BE2C (cell line): ENCODE measurements around the gene LRRFIP1.

ENCODE experiments used
- DNase-seq: peaks from one replicate; pipeline ENCODE4 v3.0.0-alpha.2; 2020
- H3K27me3 ChIP-seq: fragments of 250-450 bp; sonication (Bioruptor Pico); 2 replicates; pipeline ENCODE4 v1.5.1; 2020; ENCODE audit warnings: mild to moderate bottlenecking
- H3K36me3 ChIP-seq: fragments of 250-450 bp; sonication (Bioruptor Pico); 2 replicates; pipeline ENCODE4 v1.5.1; 2020; ENCODE audit warnings: mild to moderate bottlenecking
- H3K4me1 ChIP-seq: fragments of 250-450 bp; sonication (Bioruptor Pico); 2 replicates; pipeline ENCODE4 v1.5.1; 2020
- H3K4me3 ChIP-seq: 2 replicates; pipeline ENCODE4 v1.5.1; 2011; ENCODE audit warnings: low read depth, low read length
- H3K9me3 ChIP-seq: fragments of 250-450 bp; sonication (Bioruptor Pico); 2 replicates; pipeline ENCODE4 v1.5.1; 2020
- TF ChIP-seq, protein P1 (sequence below): IDR thresholded peaks from 2 replicates; pipeline ENCODE4 v1.5.1; 2012; ENCODE audit warnings: mild to moderate bottlenecking, low read depth, low read length

The LRRFIP1 gene

DNA sequence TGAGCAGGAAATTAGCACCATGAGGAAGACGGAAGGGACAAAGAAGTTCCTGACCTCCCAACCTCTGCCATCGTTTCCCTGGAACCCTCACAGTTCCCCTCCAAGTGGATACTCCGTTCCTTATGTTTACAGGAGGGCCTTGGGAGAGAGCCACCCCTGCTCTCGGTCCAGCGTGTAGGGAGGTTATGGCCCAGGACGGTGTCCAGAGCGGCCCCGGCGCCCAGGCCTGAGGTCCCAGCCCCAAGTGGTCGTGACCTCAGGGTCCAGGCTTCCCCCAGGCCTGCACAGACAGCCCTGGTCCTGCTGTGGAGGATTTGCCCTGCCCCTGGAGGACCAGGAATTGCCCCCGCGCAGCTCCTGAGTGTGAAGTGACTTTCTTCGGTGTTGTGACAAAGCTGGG is 109.4 kb downstream of the LRRFIP1 start:
- Histone ChIP-seq H3K27me3 (no peaks in the 10 kb centered on the region), H3K36me3 (peaks cover 12% of the 10 kb centered on the region), H3K4me1 (peaks cover 17% of the 10 kb centered on the region), H3K9me3 (no peaks in the 10 kb centered on the region), H3K4me3 (no peak overlapping the region)
- no peak for DNase-seq
- TF ChIP-seq, protein P1, sequence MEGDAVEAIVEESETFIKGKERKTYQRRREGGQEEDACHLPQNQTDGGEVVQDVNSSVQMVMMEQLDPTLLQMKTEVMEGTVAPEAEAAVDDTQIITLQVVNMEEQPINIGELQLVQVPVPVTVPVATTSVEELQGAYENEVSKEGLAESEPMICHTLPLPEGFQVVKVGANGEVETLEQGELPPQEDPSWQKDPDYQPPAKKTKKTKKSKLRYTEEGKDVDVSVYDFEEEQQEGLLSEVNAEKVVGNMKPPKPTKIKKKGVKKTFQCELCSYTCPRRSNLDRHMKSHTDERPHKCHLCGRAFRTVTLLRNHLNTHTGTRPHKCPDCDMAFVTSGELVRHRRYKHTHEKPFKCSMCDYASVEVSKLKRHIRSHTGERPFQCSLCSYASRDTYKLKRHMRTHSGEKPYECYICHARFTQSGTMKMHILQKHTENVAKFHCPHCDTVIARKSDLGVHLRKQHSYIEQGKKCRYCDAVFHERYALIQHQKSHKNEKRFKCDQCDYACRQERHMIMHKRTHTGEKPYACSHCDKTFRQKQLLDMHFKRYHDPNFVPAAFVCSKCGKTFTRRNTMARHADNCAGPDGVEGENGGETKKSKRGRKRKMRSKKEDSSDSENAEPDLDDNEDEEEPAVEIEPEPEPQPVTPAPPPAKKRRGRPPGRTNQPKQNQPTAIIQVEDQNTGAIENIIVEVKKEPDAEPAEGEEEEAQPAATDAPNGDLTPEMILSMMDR: no peak

DNA sequence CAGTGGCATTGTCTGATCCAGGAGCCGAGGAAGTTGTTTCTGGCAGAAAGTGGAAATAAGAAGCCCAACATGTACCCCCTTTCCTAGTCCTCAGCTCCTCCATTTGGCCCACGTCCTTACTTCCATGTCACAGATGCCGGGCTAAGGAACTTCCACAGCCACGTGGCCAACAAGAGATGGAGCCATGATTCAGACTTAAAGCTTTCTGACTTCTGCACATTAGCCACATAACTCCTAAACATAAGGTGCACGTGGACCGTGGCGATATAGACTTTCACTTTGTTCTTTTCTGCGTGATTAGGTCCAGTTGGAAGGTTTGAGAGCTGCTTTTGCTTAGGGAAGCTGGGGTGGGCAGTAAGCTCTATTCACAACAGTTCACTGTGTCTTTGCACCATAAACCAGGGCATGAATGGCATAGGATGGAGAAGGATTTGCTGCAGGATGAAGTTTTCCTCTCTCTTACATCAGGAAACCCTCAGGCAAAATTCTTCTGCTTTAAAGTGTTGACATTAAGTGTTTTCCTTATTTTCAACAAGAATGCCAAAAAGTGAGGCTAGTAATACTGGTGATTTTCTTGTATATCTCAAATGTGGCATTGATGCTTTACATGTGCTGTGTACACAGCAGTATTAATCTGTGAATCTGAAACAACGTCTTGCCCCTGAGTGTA is 109.9 kb downstream of the LRRFIP1 start:
- H3K36me3 ChIP-seq: peaks cover 12% of the 10 kb centered on the region
- no peak for DNase-seq
- peaks cover 12% of the 10 kb centered on the region for H3K4me1 ChIP-seq
- TF ChIP-seq, protein P1: no peak
- no peaks in the 10 kb centered on the region for H3K9me3 ChIP-seq
- no peak overlapping the region for H3K4me3 ChIP-seq
- H3K27me3 ChIP-seq: no peaks in the 10 kb centered on the region

DNA sequence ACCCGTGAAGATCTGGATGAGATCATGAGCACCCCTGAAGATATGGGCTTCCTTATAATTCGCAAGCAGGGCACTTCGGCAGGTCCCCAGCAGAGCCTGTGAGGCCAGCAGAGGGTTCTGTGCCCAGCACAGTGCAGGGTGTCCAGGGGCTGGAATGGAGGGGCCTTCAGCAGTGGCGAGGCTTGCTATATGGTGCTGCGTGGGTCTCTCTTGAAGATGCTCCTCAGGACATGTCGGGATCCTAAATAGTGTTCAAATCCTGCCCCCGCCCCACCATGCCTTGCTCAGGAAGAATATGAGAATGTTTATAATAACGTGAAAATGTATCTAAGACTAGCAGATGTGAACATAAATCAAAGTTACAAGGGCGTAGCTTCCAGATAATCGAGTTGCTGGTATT is 110.9 kb downstream of the LRRFIP1 start:
- no peak overlapping the region for H3K4me3 ChIP-seq
- TF ChIP-seq, protein P1: no peak
- H3K9me3 ChIP-seq: no peaks in the 10 kb centered on the region
- no peak for DNase-seq
- H3K27me3 ChIP-seq: no peaks in the 10 kb centered on the region
- peaks cover 12% of the 10 kb centered on the region for H3K36me3 ChIP-seq
- H3K4me1 ChIP-seq: peaks cover 3% of the 10 kb centered on the region; the same call in 1 of the 2 replicates

DNA sequence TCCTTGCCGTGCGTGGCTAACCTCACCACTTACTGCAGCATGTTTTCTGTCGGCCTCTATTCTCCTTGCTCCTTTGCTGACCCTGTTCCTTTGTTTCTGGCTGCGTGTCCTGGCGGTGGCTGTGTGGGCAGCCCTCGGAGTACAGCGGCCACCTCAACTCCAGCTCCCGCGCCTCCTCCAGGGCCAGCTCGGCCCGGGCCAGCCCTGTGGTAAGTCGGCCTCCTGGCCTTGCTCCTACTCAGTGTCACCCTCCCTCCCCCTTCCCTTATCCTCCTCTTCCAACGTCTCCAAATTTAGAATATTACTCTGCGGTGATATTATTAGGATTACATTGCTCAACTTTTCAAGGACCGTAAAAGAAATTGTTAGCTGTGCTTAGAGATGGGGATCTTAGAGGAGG is 111.7 kb downstream of the LRRFIP1 start:
- TF ChIP-seq, protein P1: no peak
- Histone ChIP-seq H3K4me1 (no peaks in the 10 kb centered on the region), H3K27me3 (no peaks in the 10 kb centered on the region), H3K9me3 (no peaks in the 10 kb centered on the region), H3K36me3 (peaks cover 12% of the 10 kb centered on the region), H3K4me3 (no peak overlapping the region)
- no peak for DNase-seq

DNA sequence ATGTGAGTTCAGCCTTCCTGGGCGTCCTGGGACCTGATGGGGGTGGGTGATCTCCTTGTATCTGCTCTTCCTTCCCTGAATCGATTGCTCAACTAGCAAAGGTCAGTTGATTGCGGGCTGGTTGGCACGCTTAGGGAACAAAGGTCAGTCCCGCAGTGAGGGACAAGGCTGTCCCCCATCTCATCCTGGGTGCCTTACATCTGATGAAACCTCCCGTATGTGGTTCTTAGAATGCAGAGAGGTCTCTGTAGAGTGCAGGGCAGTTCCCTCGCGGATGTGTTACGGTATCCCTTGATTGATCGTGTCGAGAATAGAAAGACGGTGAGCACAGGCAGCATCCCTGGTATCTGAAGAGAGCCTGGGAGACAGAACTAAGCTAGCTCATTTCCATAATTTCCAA is 114.8 kb downstream of the LRRFIP1 start:
- Histone ChIP-seq H3K4me1 (peaks cover 3% of the 10 kb centered on the region; the same call in 1 of the 2 replicates), H3K36me3 (peaks cover 4% of the 10 kb centered on the region; the same call in 1 of the 2 replicates), H3K4me3 (no peak overlapping the region), H3K27me3 (no peaks in the 10 kb centered on the region), H3K9me3 (no peaks in the 10 kb centered on the region)
- TF ChIP-seq, protein P1: no peak
- no peak for DNase-seq

DNA sequence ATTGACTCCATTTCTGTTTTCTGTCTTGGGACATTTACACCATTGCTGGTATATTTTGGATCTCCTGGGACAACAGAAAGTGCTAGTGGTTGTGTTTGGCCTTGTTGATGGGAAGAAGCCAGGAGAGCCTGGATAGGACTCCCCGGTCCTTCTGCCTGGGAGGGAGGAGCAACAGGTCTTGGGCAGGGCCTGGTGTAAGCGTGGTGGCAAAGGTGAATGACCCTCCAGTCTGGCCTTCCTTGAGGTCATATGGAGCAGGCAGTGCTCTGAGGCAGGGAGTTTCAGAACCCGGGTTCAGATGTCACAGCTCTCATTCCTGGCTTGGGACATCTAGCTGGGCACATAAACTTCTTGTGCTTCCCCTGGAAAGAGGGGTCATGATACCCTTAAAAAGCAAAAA is 115.2 kb downstream of the LRRFIP1 start:
- Histone ChIP-seq H3K4me1 (peaks cover 3% of the 10 kb centered on the region; the same call in 1 of the 2 replicates), H3K9me3 (no peaks in the 10 kb centered on the region), H3K4me3 (no peak overlapping the region), H3K27me3 (no peaks in the 10 kb centered on the region), H3K36me3 (peaks cover 3% of the 10 kb centered on the region; the same call in 1 of the 2 replicates)
- DNase-seq: no peak
- TF ChIP-seq, protein P1: no peak
